ES-I3 (cell line): ENCODE measurements around the gene MARK1.

Experiments
- H3K36me3 ChIP-seq: 2 replicates; pipeline ENCODE4 v1.6.1; 2013; ENCODE audit warnings: mild to moderate bottlenecking, low read length, control low read depth, moderate library complexity; ENCODE audit not compliant: insufficient read depth
- H3K4me1 ChIP-seq: 2 replicates; pipeline ENCODE4 v1.6.1; 2013; ENCODE audit warnings: mild to moderate bottlenecking, control low read depth, low read length; ENCODE audit not compliant: insufficient read depth
- H3K9ac ChIP-seq: 2 replicates; pipeline ENCODE4 v1.6.1; 2013; ENCODE audit warnings: low read depth, mild to moderate bottlenecking, low read length, moderate library complexity
- H3K9me3 ChIP-seq: 2 replicates; pipeline ENCODE4 v1.6.1; 2013; ENCODE audit warnings: mild to moderate bottlenecking, low read length, moderate library complexity; ENCODE audit not compliant: control insufficient read depth, insufficient read depth

Gene MARK1

DNA sequence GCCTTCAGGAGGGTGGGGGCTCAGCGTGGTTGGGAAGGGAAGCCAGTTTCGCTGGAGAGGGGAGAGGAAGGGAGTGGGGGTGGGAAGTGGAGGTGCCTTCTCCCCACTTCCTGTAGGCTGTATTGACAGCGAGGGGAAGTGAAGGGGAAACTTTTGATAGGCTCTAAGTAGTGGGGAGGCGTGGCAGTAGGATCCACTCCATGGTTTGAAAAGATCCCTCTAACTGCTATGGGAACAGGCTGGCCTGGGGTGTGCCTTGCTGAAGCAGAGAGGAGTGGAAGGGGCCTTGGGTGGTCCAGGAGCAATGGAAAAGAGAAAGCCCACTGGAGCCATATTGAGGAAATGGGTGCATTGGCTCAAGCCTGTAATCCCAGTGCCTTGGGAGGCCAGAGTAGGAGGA lies 182.4 kb downstream of the MARK1 start:
- H3K9ac ChIP-seq = no peak overlapping the region
- H3K36me3 ChIP-seq = no peaks in the 10 kb centered on the region
- H3K4me1 ChIP-seq = no peaks in the 10 kb centered on the region
- peaks cover 11% of the 10 kb centered on the region; the same call in 1 of the 2 replicates for H3K9me3 ChIP-seq

DNA sequence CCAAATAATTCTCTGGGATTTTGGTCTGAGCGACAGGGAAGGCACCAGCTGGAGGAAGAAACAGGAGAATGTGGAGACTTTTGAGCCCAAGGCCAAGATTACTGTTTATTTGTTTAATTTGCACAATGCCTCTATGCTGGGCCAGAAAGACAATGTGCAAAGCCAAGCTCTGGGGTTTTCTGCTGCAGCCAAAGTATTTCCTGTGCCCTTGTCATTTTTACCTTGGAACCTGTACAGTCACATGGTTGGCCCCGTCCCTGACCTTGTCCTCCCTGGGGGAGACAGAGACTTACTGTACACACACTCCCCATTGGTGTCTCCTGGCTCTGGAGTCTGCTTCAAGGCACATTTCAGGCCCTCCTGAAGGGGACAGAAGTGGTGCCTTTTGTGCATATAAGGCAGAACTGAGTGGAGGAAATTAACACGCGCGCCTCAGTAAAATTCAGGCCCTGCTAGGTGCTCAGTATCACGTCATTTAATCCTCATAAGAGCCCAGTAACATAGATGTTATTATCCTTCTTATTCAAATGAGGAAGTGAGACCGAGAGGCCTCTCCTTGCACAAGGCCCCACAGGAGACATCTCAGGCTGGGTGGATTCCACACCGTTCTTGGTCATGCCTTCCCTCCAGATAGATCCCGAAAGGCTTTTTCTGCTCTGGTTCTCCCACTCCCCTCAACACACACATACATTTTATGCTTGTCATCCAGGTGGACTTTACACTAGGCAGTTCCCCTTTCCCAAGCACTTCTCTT lies 183.3 kb downstream of the MARK1 start:
- Histone ChIP-seq H3K9ac (no peak overlapping the region), H3K36me3 (no peaks in the 10 kb centered on the region), H3K4me1 (no peaks in the 10 kb centered on the region), H3K9me3 (peaks cover 14% of the 10 kb centered on the region; the same call in 1 of the 2 replicates)
